B cell (primary cell): ENCODE measurements around the gene TTLL6. TPM values are rescaled to one million over a fixed set of nuclear protein-coding genes. Genes with fewer than 3 reads are reported as not detected.

ENCODE experiments used
- ATAC-seq: fragments of 200-7000 bp; cut with Tn5 transposase; one replicate; pipeline ENCODE4 v1.10.0; 2021; ENCODE audit warnings: low read depth, mild to moderate bottlenecking, moderate number of reproducible peaks, moderate library complexity
- CTCF ChIA-PET: fragments of 350-600 bp; sonication (Branson Sonifier 250); formaldehyde crosslinking; loops from one replicate; lab custom pipeline; 2021; ENCODE audit warnings: antibody characterized with exemption, inconsistent platforms; lab: Charles Lee
- POLR2A ChIA-PET: fragments of 350-600 bp; sonication (Branson Sonifier 250); formaldehyde crosslinking; loops from one replicate; lab custom pipeline; 2021; ENCODE audit warnings: antibody characterized with exemption; lab: Charles Lee
- DNase-seq: peaks from one replicate; pipeline ENCODE4 v3.0.0; 2013
- H2AFZ ChIP-seq: 2 replicates; pipeline ENCODE4 v1.6.1; 2012; ENCODE audit warnings: mild to moderate bottlenecking, low read depth, low read length; ENCODE audit not compliant: insufficient read depth, poor library complexity, severe bottlenecking
- H3K27ac ChIP-seq, 2 donors: 1 replicate in 1 of 2; 2 replicates in 1 of 2; pipeline ENCODE4 v1.5.1; 2012 to 2013; ENCODE audit warnings: low read length in 2 of 2, mild to moderate bottlenecking in 2 of 2, moderate library complexity in 1 of 2
- H3K27me3 ChIP-seq, 4 experiments: fragments of 200-600 bp in 1 of 4; sonication (generic) in 1 of 4; replicated peaks in 1 of 4; 1 replicate in 2 of 4; 2 replicates in 2 of 4; pipeline versions ENCODE4 v1.6.1 to v1.7.0; 2013 to 2016; ENCODE audit warnings: low read length in 3 of 4, mild to moderate bottlenecking in 2 of 4, mixed read lengths in 1 of 4, moderate library complexity in 1 of 4; ENCODE audit not compliant: insufficient read depth in 4 of 4, control insufficient read depth in 3 of 4; ENCODE audit errors: control extremely low read depth in 1 of 4
- H3K36me3 ChIP-seq, 2 experiments: replicated peaks in 1 of 2; 1 replicate in 1 of 2; 2 replicates in 1 of 2; pipeline versions ENCODE4 v1.6.1 to v1.7.1; 2013; ENCODE audit warnings: low read length in 1 of 2; ENCODE audit not compliant: insufficient read depth in 2 of 2, control insufficient read depth in 1 of 2; ENCODE audit errors: control extremely low read depth in 1 of 2, extremely low read depth in 1 of 2
- H3K4me1 ChIP-seq, 2 donors: fragments of 200-600 bp in 1 of 2; sonication (generic) in 1 of 2; 1 replicate in 1 of 2; 2 replicates in 1 of 2; pipeline versions ENCODE4 v1.5.1 to v1.6.1; 2013 to 2017; ENCODE audit warnings: low read length in 2 of 2; ENCODE audit not compliant: control insufficient read depth in 2 of 2, insufficient read depth in 2 of 2
- H3K4me2 ChIP-seq: replicated peaks from 2 replicates; pipeline ENCODE3; 2012; ENCODE audit warnings: mild to moderate bottlenecking, low read depth, low read length; ENCODE audit not compliant: poor library complexity, severe bottlenecking
- H3K4me3 ChIP-seq, 5 experiments: fragments of 200-600 bp in 1 of 5; sonication (generic) in 1 of 5; 1 replicate in 3 of 5; 2 replicates in 2 of 5; pipeline versions ENCODE4 v1.5.1 to v1.7.0; 2011 to 2016; ENCODE audit warnings: low read length in 4 of 5, mild to moderate bottlenecking in 4 of 5, low read depth in 2 of 5, control low read depth in 1 of 5, moderate library complexity in 1 of 5; ENCODE audit not compliant: insufficient read depth in 1 of 5; ENCODE audit errors: control extremely low read depth in 1 of 5, extremely low read depth in 1 of 5
- H3K79me2 ChIP-seq: fragments of 200-600 bp; sonication (generic); one replicate; pipeline ENCODE4 v1.6.0; 2016; ENCODE audit warnings: low read length; ENCODE audit not compliant: control insufficient read depth, insufficient read depth
- H3K9ac ChIP-seq: fragments of 200-600 bp; sonication (generic); 2 replicates; pipeline ENCODE4 v1.6.1; 2017; ENCODE audit warnings: mild to moderate bottlenecking, low read length, moderate library complexity
- H3K9me3 ChIP-seq, 3 donors: one replicate each; pipeline versions ENCODE4 v1.6.1 to v1.7.1; 2013; ENCODE audit warnings: low read length in 2 of 3; ENCODE audit not compliant: control insufficient read depth in 2 of 3, insufficient read depth in 1 of 3; ENCODE audit errors: control extremely low read depth in 1 of 3
- H4K20me1 ChIP-seq: 2 replicates; pipeline ENCODE4 v1.6.0; 2012; ENCODE audit warnings: mild to moderate bottlenecking, low read length; ENCODE audit not compliant: insufficient read depth, control insufficient read depth, poor library complexity, severe bottlenecking
- H3K27ac Mint-ChIP-seq: one replicate; pipeline ENCODE4 v1.8.0; 2021; ENCODE audit warnings: mixed read lengths
- H3K27me3 Mint-ChIP-seq: one replicate; pipeline ENCODE4 v1.8.0; 2021; ENCODE audit warnings: mixed read lengths
- H3K4me1 Mint-ChIP-seq: one replicate; pipeline ENCODE4 v1.8.0; 2021; ENCODE audit warnings: mixed read lengths
- H3K4me3 Mint-ChIP-seq: one replicate; pipeline ENCODE4 v1.8.0; 2021; ENCODE audit warnings: mixed read lengths
- H3K9me3 Mint-ChIP-seq: one replicate; pipeline ENCODE4 v1.8.0; 2022; ENCODE audit warnings: mixed read lengths; ENCODE audit not compliant: insufficient read depth
- EZH2 ChIP-seq: IDR thresholded peaks from 2 replicates; pipeline ENCODE4 v1.6.1; 2012; ENCODE audit warnings: borderline replicate concordance, low read depth, mild to moderate bottlenecking, moderate library complexity, low read length; ENCODE audit not compliant: insufficient read depth, poor library complexity, severe bottlenecking
- WGBS: methylation state at CpG from one replicate; pipeline ENCODE4 v1.1.5; 2013; ENCODE audit warnings: missing lambda C conversion rate; ENCODE audit not compliant: insufficient coverage; 5-methylcytosine and 5-hydroxymethylcytosine counted together
- intact Hi-C: fragments of 100-400 bp; cut with micrococcal nuclease; formaldehyde crosslinking; loops from one replicate; pipeline ENCODE4 v1.10.0; 2022
- polyA plus RNA-seq: library from polyadenylated mRNA; depleted of rRNA; stranded (reverse); fragments of >200 nt; gene quantifications from 2 replicates; pipeline ENCODE4 v1.2.3, GENCODE V29; 2012
- total RNA-seq, 2 donors: library from RNA; stranded (reverse); fragments of 120-200 nt in 1 of 2; gene quantifications; 1 replicate in 1 of 2; 2 replicates in 1 of 2; pipeline versions ENCODE4 v1.2.3 to v1.2.4, GENCODE V29; 2013 to 2022
- TF ChIP-seq, protein P1 (sequence below): fragments of 200-600 bp; IDR thresholded peaks from one replicate; pipeline ENCODE4 v1.8.0; 2022; ENCODE audit warnings: antibody characterized with exemption, mild to moderate bottlenecking

Gene TTLL6
- total and polyA plus RNA-seq, 2 donors (not counting 1 experiment from before 2014, with no cell fraction given), result not detected

DNA sequence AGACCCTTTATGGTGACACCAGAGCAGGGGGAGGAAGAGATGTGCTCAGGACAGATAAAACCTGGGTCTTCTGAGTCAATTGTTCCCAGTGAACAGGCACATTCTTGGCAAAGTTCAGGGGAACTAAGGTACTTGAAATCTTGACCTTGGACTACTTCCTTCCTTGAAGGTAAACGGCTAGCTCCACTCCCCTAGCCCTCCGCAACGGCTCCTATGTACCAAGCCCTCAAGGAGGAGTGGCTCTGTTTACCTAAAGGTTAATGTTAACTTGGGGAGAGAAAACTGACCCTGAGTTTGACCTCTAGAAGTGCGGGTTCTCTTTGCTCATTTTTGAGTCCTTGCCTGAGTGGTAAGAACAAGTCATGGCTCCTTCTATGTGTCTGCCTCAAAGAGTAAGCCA, 7.8 kb downstream of the TTLL6 start:
- Histone ChIP-seq H3K9me3 (no peaks in the 10 kb centered on the region), H4K20me1 (no peaks in the 10 kb centered on the region), H3K27me3 (peaks cover 0 to 16% (median 4%) of the 10 kb centered on the region in 4 experiments), H3K36me3 (no peaks in the 10 kb centered on the region), H3K4me2 (no peak overlapping the region), H3K4me3 (no peak overlapping the region), H2AFZ (no peak overlapping the region), H3K9ac (no peak overlapping the region), H3K79me2 (no peaks in the 10 kb centered on the region), H3K4me1 (peaks cover 0 to 2% of the 10 kb centered on the region in 2 donors), H3K27ac (no peak overlapping the region)
- CTCF ChIA-PET, result interaction anchor here (1.1 to 18.4 kb wide), 2 partner anchors 70 to 224 kb away, joined by 4 to 730 read pairs; no protein-coding TSS in a partner anchor
- H3K4me1 Mint-ChIP-seq, result no peaks in the 10 kb centered on the region
- H3K27me3 Mint-ChIP-seq, result peaks cover 16% of the 10 kb centered on the region
- TF ChIP-seq EZH2, result no peak
- TF ChIP-seq, protein P1, sequence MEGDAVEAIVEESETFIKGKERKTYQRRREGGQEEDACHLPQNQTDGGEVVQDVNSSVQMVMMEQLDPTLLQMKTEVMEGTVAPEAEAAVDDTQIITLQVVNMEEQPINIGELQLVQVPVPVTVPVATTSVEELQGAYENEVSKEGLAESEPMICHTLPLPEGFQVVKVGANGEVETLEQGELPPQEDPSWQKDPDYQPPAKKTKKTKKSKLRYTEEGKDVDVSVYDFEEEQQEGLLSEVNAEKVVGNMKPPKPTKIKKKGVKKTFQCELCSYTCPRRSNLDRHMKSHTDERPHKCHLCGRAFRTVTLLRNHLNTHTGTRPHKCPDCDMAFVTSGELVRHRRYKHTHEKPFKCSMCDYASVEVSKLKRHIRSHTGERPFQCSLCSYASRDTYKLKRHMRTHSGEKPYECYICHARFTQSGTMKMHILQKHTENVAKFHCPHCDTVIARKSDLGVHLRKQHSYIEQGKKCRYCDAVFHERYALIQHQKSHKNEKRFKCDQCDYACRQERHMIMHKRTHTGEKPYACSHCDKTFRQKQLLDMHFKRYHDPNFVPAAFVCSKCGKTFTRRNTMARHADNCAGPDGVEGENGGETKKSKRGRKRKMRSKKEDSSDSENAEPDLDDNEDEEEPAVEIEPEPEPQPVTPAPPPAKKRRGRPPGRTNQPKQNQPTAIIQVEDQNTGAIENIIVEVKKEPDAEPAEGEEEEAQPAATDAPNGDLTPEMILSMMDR, result no peak
- no peaks in the 10 kb centered on the region for H3K9me3 Mint-ChIP-seq
- POLR2A ChIA-PET, result no interaction called here
- ATAC-seq (no peak), DNase-seq (no peak)
- no peak overlapping the region for H3K27ac Mint-ChIP-seq
- intact Hi-C loops, result no loop called here
- 55% methylated on average over 2 of the region's 4 CpGs for WGBS
- H3K4me3 Mint-ChIP-seq, result no peak overlapping the region

DNA sequence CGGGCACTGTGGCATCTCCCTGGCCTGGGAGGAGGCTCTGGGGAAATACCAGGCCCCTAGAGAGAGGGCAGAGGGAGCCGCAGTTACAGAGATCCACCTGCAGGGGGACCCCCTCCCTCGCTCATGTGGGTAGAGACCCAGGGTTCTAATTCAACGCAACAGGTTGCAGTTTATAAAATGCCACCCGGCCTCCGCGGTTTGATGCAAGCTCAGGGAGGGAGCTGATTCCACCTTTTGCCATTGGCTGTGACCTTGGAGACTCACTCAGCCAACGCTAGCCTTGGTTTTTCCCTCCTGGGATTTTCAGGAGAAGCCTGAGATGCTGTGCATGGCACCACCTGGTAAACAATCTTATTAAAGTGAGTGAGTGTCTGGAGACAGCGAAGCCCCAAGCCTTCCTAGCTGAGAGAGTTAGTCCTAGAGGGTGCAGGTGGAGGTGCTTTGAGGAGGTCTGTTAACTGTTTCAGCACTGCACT, 12.1 kb downstream of the TTLL6 start:
- no peaks in the 10 kb centered on the region for H3K9me3 Mint-ChIP-seq
- no peaks in the 10 kb centered on the region for H3K9me3 ChIP-seq
- ChIA-PET CTCF (interaction anchor here (0.6 to 18.4 kb wide), 15 partner anchors 10 to 489 kb away, joined by 3 to 730 read pairs (median 6); partner anchors contain the start of genes ATP5MC1, CALCOCO2 and TTLL6), POLR2A (no interaction called here)
- H2AFZ ChIP-seq, result no peak overlapping the region
- DNase-seq (peak; percentile 72), ATAC-seq (peak; percentile 93)
- H3K4me3 ChIP-seq, result no peak overlapping the region
- no peak overlapping the region for H3K4me3 Mint-ChIP-seq
- no peak for TF ChIP-seq EZH2
- TF ChIP-seq, protein P1, result peak; percentile 95
- no peaks in the 10 kb centered on the region for H4K20me1 ChIP-seq
- WGBS, result 0% methylated on average over 8 of the region's 9 CpGs
- peaks cover 0 to 9% (median 4%) of the 10 kb centered on the region in 4 experiments for H3K27me3 ChIP-seq
- peaks cover 14% of the 10 kb centered on the region for H3K27me3 Mint-ChIP-seq
- no peak overlapping the region for H3K27ac ChIP-seq
- H3K36me3 ChIP-seq, result no peaks in the 10 kb centered on the region
- no peak overlapping the region for H3K4me2 ChIP-seq
- H3K79me2 ChIP-seq, result no peaks in the 10 kb centered on the region
- peaks cover 2 to 3% of the 10 kb centered on the region in 2 donors for H3K4me1 ChIP-seq
- no peaks in the 10 kb centered on the region for H3K4me1 Mint-ChIP-seq
- no peak overlapping the region for H3K27ac Mint-ChIP-seq
- intact Hi-C loops, result loop anchor here (1.0 kb wide), 1 partner anchor 74 kb away; no protein-coding TSS in a partner anchor
- H3K9ac ChIP-seq, result no peak overlapping the region
